Raji (cell line): ENCODE results near the gene SGK2.

Experiments
- POLR2A ChIP-seq: IDR thresholded peaks from 2 replicates; pipeline ENCODE4 v1.6.1; 2011; ENCODE audit warnings: low read depth, low read length, control low read depth; ENCODE audit not compliant: insufficient read depth

Gene SGK2

DNA sequence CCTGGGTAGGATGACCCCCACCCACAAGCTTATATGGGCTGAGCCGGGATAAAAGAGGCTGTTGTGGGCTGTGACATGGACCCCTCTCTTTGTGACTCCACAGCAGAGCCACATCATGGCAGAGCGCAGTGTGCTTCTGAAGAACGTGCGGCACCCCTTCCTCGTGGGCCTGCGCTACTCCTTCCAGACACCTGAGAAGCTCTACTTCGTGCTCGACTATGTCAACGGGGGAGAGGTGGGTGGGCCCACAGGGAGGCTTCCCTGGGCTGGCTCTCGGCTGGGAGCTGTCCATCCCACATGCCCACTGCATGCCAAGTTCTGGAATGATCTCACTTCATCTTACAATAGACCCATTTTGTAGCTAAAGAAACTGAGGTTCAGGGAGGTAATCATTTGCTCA lies 10.5 kb downstream of the SGK2 start:
- no peak for TF ChIP-seq POLR2A

DNA sequence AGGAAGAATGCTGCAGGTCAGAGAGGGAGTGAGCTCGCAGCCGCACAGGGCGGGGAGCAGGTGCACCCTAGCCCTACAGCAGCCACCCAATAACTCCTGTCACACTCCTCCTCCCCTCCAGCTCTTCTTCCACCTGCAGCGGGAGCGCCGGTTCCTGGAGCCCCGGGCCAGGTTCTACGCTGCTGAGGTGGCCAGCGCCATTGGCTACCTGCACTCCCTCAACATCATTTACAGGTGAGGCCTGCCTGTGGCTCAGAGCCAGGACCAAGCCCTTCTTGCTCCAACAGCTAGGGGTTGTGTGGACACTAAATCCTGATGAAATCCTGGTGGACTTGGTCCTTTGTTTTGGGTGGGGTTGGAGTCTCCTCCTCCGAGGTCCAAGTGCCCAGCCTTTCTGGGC lies 11.7 kb downstream of the SGK2 start:
- no peak for TF ChIP-seq POLR2A

DNA sequence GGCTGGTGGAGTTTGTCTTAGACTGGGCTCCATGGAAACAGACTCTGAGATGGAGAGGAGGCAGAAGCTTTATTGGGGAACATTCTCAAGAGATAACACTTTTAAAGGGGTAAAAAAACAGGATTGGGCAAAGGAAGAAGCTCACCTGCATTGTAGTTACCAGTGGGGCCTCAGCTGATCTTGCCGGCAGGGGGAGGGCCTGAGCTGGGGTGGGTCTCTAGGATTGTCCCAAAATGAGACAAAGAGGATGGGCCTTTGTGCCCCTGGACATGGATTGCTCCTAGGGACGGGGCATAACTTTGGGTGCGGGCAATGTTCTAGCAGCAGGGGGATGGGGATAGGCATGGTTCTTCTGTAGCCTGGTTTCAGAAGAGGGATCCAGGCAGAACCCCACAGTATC lies 12.5 kb downstream of the SGK2 start:
- TF ChIP-seq POLR2A = no peak

DNA sequence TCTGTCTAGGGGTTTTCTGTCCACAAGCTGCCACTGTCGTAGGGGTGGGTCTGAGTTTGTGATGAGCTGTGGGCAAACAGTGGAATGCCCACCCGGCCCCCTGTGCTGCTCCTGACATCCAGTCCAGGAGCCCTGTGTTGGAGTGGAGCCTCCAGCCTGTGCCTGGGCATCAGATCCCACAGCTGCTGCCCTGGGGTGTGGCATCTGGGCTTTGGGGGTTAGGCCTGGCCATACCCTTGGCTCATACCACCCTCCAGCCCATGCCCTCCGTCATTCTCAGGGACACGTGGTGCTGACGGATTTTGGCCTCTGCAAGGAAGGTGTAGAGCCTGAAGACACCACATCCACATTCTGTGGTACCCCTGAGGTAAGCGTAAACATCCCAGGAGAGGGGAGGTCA lies 12.9 kb downstream of the SGK2 start:
- no peak for TF ChIP-seq POLR2A

DNA sequence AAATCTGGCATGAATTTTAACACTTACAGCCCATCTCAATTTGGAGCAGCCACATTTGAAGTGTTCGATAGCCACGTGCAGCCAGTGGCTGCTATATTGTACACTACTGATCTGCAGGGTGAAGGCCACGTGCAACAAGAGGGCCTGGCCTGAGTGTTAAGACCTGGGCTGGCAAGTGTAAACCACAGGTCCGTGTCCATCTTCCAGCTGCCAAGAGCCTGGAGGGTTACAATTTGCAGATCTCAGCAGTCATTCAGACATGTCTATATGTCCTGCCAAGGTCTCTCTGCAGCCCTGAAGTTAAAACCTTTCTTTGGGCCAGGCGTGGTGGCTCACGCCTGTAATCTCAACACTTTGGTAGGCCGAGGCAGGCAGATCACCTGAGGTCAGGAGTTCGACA lies 14.1 kb downstream of the SGK2 start:
- no peak for TF ChIP-seq POLR2A

DNA sequence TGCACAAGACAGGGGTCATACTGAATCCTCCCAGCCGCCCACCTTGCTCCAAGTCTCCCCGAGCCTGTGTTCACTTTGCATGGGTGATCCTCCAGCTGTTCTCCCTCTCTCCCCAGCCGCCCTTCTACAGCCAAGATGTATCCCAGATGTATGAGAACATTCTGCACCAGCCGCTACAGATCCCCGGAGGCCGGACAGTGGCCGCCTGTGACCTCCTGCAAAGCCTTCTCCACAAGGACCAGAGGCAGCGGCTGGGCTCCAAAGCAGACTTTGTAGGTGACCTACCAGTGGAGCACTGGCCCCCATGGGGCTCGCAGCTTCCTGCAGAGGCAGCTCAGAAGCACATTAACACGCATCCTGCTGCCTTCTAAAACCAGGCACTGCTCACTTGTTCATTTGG lies 17.3 kb downstream of the SGK2 start:
- TF ChIP-seq POLR2A = no peak

DNA sequence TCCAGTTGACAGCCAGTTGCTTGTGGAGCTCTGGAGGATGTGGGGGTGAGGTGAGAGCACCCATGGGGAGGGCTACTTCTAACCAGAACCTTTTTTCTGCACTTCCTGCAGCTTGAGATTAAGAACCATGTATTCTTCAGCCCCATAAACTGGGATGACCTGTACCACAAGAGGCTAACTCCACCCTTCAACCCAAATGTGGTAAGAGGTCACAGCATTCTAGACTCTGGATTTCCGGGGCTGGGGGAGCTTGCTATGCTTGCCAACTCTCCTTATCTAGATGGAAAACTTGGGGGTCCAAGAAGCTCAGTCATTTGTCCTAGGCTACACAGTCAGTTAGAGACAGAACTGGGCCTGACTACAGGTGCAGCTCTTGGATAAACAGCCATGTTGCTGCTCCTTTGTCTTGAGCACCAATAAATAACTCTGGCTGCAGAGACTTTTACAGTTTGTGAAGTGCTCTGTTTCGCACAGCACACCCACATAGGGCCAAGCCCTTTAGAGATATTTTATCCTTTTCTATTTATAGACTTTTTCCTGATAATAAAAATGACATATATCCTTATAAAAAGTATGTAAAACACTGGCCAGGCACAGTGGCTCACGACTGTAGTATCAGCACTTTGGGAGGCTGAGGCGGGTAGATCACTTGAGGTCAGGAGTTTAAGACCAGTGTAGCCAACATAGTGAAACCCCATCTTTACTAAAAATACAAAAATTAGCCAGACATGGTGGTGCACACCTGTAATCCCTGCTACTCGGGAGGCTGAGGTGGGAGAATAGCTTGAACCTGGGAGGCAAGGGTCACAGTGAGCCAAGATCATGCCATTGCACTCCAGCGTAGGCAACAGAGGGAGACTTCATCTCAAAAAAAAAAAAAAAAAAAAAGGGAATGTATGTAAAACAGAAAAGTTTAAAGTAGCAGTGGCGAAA lies 21.3 kb downstream of the SGK2 start:
- no peak for TF ChIP-seq POLR2A

DNA sequence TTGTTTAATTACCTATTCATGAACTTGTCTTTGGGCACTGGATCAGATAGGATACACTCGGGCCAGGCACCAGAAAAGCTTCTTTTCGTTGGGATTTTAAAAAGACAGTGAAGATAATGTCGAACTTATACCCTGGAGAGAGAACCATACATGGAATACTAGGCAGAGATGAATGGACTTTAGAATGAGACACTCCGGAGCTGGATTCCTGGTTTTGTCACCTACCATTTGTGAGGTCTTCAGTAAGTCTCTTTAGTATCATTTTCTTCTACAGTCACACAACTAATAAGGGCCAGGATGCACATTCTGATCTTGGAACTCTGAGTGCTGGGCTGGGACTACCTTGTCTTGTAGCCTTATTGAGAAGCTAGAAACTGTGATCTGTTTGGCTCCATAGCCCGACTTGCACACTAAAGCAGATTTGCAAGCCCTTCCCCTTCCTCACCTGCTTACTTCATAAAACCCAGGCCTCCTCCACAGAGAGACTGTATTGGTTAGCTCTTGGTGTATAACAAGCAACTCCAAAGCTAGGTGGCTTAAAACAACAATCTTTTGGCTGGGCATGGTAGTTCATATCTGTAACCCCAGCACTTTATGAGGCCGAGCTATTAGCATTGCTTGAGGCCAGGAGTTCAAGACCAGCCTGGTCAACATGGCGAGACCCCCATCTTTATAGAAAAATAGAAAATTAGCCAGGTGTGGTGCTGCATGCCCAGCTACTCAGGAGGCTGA lies 24.5 kb downstream of the SGK2 start:
- TF ChIP-seq POLR2A = no peak

DNA sequence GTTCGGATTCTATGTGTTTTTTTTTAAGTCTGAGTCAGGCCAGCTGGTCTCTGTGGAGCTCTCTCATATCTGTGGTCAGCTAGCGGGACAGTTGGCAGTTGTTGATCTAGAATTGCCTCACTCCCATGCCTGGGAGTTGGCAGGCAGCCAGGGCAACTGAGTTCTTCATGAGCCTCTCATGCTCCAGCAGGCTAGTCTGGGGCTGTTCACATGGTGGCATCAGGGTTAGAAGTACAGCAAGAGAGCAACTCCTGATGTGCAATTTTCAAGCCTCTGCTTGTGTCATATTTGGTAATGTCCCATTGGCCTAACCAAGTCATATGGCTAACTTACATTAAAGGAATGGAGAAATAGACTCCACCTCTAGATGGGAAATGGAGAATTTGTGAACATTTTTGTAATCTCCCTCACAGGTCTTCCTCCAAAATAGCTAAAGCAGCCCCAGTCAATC lies 25.2 kb downstream of the SGK2 start:
- TF ChIP-seq POLR2A = no peak

DNA sequence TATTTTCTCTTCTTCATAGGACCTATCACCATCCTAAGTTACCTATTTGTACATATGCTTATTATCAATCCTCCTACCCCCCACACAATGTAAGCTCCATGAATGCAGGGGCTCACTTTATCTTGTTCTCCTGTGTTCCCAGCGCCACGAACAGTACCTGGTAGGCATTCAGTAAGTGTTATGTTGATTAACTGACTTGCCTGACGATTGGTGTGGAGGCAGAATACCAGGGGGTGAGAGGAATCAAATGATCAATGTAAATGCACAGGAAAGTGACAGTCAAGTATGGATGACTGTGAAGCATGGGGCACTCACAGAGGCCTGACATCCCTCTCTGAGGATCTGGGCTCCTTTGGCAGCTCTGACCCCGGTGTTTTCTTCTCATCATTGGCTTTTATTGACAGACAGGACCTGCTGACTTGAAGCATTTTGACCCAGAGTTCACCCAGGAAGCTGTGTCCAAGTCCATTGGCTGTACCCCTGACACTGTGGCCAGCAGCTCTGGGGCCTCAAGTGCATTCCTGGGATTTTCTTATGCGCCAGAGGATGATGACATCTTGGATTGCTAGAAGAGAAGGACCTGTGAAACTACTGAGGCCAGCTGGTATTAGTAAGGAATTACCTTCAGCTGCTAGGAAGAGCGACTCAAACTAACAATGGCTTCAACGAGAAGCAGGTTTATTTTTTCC lies 25.8 kb downstream of the SGK2 start:
- TF ChIP-seq POLR2A = no peak

DNA sequence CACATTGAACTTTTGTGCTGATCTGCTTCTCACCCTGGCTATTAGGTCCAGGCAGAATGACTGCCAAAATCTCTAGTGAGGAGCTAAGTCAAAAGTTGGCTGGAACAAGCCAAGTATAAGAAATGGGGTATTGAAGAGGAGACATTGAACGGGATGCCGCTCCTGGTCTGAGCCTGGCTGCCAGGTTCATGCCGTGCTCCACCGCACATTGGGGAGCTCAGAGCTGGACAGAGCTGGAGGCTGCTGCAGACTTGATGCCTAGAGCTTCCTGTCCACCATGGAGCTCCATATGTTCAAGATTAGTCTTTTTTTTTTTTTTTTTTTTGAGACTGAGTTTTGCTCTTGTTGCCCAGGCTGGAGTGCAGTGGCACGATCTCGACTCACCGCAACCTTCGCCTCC lies 27.8 kb downstream of the SGK2 start:
- no peak for TF ChIP-seq POLR2A

DNA sequence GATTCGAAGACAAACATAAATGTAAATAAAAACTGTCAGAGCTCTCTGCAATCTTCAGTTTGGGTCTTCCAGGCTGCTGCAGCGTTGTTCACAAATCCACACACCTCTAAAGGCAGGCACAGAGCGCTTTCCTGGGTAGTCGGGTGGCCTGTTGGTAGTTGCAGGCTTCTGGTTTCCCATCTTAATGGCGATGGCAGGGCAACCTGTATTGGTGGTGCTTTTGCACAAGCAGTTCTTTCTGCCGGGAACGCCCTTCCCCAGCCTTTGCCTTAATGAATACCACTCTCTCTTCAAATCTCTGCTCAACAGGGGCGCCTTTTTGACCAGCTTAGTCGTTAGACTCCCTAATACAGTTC lies 31.2 kb downstream of the SGK2 start:
- no peak for TF ChIP-seq POLR2A

DNA sequence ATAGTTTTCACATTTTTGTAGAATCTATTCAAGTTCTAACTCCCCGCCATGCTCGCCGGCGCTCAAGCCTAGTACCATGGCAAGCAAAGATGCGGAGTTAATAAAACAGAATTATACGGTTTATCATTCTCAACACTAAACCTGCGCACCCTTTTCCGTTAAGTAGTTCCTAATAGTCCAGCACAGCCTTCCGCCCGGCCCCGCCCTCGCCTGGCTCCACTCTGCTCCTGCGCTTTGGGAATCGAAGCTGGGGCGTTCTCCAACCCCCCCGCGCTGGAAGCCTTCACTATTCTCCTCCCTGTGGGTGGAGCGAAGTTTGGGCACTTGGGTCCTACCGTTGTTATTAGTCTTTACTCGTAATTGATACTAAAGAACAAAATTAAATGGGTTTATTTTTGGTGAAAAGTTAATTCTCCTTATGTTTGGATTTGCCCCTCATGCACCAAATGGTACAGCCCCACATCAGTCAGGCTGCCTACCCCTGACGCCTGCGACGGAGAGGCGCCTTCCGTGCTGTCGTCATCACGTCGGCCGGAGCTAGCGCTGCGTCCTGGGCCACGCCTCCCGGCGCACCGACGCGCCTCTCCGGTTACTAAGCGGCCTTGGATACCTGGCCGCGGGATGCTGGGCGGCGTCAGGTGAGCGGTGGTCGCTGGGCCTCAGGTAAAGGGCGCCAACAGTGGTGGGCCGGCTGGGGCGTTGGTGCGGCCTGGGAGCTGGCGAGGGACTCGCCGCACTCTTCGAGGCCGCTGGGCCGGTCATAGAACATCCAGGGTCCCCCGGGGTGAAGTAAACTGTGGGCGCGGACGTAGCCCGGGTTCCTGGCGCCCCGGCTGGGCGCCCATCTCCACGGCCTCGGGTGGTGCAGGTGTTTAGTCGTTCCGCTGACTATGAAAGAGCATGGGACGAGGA lies 31.8 kb downstream of the SGK2 start, which contains the start of gene IFT52:
Gene IFT52, plus strand, starts transcription at position 546 of the 912 bp plus-strand sequence. CDS start 3,762 bp downstream, outside the sequence.
- TF ChIP-seq POLR2A = peak; percentile 76

DNA sequence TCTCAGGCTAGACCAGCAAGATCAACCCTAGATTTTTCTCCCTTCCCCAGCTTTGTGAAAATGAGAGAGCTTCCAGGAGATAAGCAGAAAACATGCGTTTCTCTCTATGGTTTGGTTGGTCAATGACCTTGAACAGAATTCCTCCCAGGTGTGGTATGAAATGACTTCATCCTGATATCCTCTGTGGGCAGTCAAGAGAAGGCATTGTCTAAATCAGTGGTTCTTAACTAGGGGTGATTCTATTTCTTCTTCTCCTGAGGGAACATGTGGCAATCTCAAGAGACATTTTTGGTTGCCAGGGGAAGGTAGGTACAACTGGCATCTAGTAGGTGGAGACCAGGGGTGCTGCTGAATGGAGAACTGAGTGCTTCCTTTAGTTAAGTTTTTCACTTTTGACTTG lies 44.3 kb downstream of the SGK2 start:
- no peak for TF ChIP-seq POLR2A
